ENCODE measurements around the gene EFNB1. TPM values are rescaled to one million over a fixed set of nuclear protein-coding genes. Genes with fewer than 3 reads are reported as not detected.

EFNB1 gene
- total RNA-seq, 1 experiment from 2014 or later, result 31.1 TPM

- no peak for TF ChIP-seq EZH2 (IDR thresholded peaks at IDR 0.05; ENCODE audit: low read depth)
- TF ChIP-seq CTCF (conservative IDR thresholded peaks at IDR 0.05), result no peak
- Histone ChIP-seq H3K27me3 (ENCODE audit: insufficient read depth, low read depth) (no peaks in the 10 kb centered on the region), H2AFZ (no peak overlapping the region), H3K36me3 (ENCODE audit: low read depth) (no peaks in the 10 kb centered on the region), H3F3A (ENCODE audit: insufficient read depth, low read depth) (no peaks in the 10 kb centered on the region), H3K9me2 (ENCODE audit: insufficient read depth) (no peaks in the 10 kb centered on the region), H4K20me1 (ENCODE audit: insufficient read depth) (no peaks in the 10 kb centered on the region), H3K4me1 (replicated peaks; ENCODE audit: insufficient read depth) (peaks cover 17% of the 10 kb centered on the region), H3K79me2 (ENCODE audit: low read depth) (peaks cover 22% of the 10 kb centered on the region), H3K4me3 (no peak overlapping the region), H3K9me3 (ENCODE audit: insufficient read depth, low read depth) (no peaks in the 10 kb centered on the region), H3K4me2 (no peak overlapping the region), H3K27ac (no peak overlapping the region)
- DNase-seq, result no peak
- intact Hi-C loops (cut with micrococcal nuclease; ENCODE audit: unreplicated experiment), result no loop called here
- no TSS peak for BruUV-seq (replicated peaks)
- POLR2A ChIA-PET (ENCODE audit: unreplicated experiment), result no interaction called here
- CTCF ChIA-PET, result no interaction called here
Measured at GRCh38 chrX:68837119-68837518, 8.3 kb downstream of the EFNB1 start.

GRCh38 chrX:68838571-68838910, 9.7 kb downstream of the EFNB1 start:
- Histone ChIP-seq H3K79me2 (ENCODE audit: low read depth) (peaks cover 9% of the 10 kb centered on the region; the same call in 1 of the 2 replicates), H3K36me3 (ENCODE audit: low read depth) (no peaks in the 10 kb centered on the region)
- no peak for DNase-seq

GRCh38 chrX:68839771-68840170, 10.9 kb downstream of the EFNB1 start:
- Histone ChIP-seq H3K4me1 (replicated peaks; ENCODE audit: insufficient read depth) (no peaks in the 10 kb centered on the region), H3K4me3 (no peak overlapping the region), H3K9me3 (ENCODE audit: insufficient read depth, low read depth) (no peaks in the 10 kb centered on the region), H2AFZ (no peak overlapping the region), H3K27me3 (ENCODE audit: insufficient read depth, low read depth) (no peaks in the 10 kb centered on the region), H3K4me2 (no peak overlapping the region), H3K9me2 (ENCODE audit: insufficient read depth) (no peaks in the 10 kb centered on the region), H3K79me2 (ENCODE audit: low read depth) (peaks cover 9% of the 10 kb centered on the region; the same call in 1 of the 2 replicates), H3K27ac (no peak overlapping the region), H3K36me3 (ENCODE audit: low read depth) (no peaks in the 10 kb centered on the region), H4K20me1 (ENCODE audit: insufficient read depth) (no peaks in the 10 kb centered on the region), H3F3A (ENCODE audit: insufficient read depth, low read depth) (no peaks in the 10 kb centered on the region)
- TF ChIP-seq CTCF (conservative IDR thresholded peaks at IDR 0.05), result no peak
- no peak for TF ChIP-seq EZH2 (IDR thresholded peaks at IDR 0.05; ENCODE audit: low read depth)
- no peak for DNase-seq
- BruUV-seq (replicated peaks), result no TSS peak
- ChIA-PET POLR2A (ENCODE audit: unreplicated experiment) (no interaction called here), CTCF (no interaction called here)
- intact Hi-C loops (cut with micrococcal nuclease; ENCODE audit: unreplicated experiment), result no loop called here

More at GRCh38 chrX:68838571-68838910, 9.7 kb downstream of the EFNB1 start:
- ChIA-PET CTCF (no interaction called here), POLR2A (ENCODE audit: unreplicated experiment) (interaction anchor here (0.5 to 0.6 kb wide), 2 partner anchors 85 to 354 kb away, joined by 5 to 7 read pairs; no protein-coding TSS in a partner anchor)
- intact Hi-C loops (cut with micrococcal nuclease; ENCODE audit: unreplicated experiment), result no loop called here
- no peak overlapping the region for H3K27ac ChIP-seq
- H3K4me2 ChIP-seq, result no peak overlapping the region
- no peaks in the 10 kb centered on the region for H3F3A ChIP-seq (ENCODE audit: insufficient read depth, low read depth)
- TF ChIP-seq CTCF (conservative IDR thresholded peaks at IDR 0.05) (no peak), EZH2 (IDR thresholded peaks at IDR 0.05; ENCODE audit: low read depth) (no peak)
- H3K9me2 ChIP-seq (ENCODE audit: insufficient read depth), result no peaks in the 10 kb centered on the region
- no peaks in the 10 kb centered on the region for H3K9me3 ChIP-seq (ENCODE audit: insufficient read depth, low read depth)
- H4K20me1 ChIP-seq (ENCODE audit: insufficient read depth), result no peaks in the 10 kb centered on the region
- BruUV-seq (replicated peaks), result no TSS peak
- H3K4me1 ChIP-seq (replicated peaks; ENCODE audit: insufficient read depth), result peaks cover 11% of the 10 kb centered on the region
- no peak overlapping the region for H3K4me3 ChIP-seq
- no peaks in the 10 kb centered on the region for H3K27me3 ChIP-seq (ENCODE audit: insufficient read depth, low read depth)
- no peak overlapping the region for H2AFZ ChIP-seq
